ENCODE data around the gene SGO1.

GRCh38 chr3:20230954-20231353 is 44.9 kb upstream of the SGO1 start:
- no peak for TF ChIP-seq CTCF (IDR thresholded peaks at IDR 0.05)
- TF ChIP-seq ZFX (IDR thresholded peaks at IDR 0.05; ENCODE audit: borderline replicate concordance), result no peak

Data from 22Rv1 (cell line).